Esophagus muscularis mucosa (tissue), 4 donors: ENCODE results near the gene FBXO36.

ENCODE experiments used
- CTCF ChIP-seq, 3 experiments: fragments of 200-600 bp in 2 of 3; fragments of 450-650 bp in 1 of 3; sonication (generic) in 2 of 3; IDR thresholded peaks; one replicate each; pipeline ENCODE4 v1.5.1; 2017 to 2019; ENCODE audit warnings: antibody characterized with exemption in 3 of 3, mild to moderate bottlenecking in 2 of 3, moderate library complexity in 1 of 3
- EP300 ChIP-seq: sonication (generic); formaldehyde crosslinking; IDR thresholded peaks from one replicate; pipeline ENCODE4 v1.6.1; 2017; ENCODE audit warnings: antibody characterized with exemption
- POLR2AphosphoS5 ChIP-seq, 2 donors: sonication (generic); formaldehyde crosslinking; IDR thresholded peaks; one replicate each; pipeline ENCODE4 v1.6.1; 2017; ENCODE audit warnings: antibody characterized with exemption in 2 of 2

- TF ChIP-seq POLR2AphosphoS5 (IDR thresholded peaks at IDR 0.05), result no peak
- TF ChIP-seq CTCF (IDR thresholded peaks at IDR 0.05), result no peak
- TF ChIP-seq EP300, result no peak
Observed at GRCh38 chr2:229942671-229943070, 20.4 kb downstream of the FBXO36 start.
